ENCODE results near the gene PLCB1.

The PLCB1 gene

GRCh38 chr20:8601542-8601912 lies 469.5 kb downstream of the PLCB1 start:
- Histone ChIP-seq H3K9me3 (ENCODE audit: control insufficient read depth, low read length) (no peaks in the 10 kb centered on the region), H3K36me3 (ENCODE audit: control insufficient read depth, insufficient read depth, low read length) (no peaks in the 10 kb centered on the region), H3K27ac (ENCODE audit: low read depth, low read length, severe bottlenecking) (no peak overlapping the region), H3K4me3 (ENCODE audit: extremely low read depth, insufficient read depth, low read length, poor library complexity, severe bottlenecking) (no peak overlapping the region), H3K4me1 (ENCODE audit: control insufficient read depth, insufficient read depth, low read length, poor library complexity, severe bottlenecking) (no peaks in the 10 kb centered on the region)
- WGBS, 2 experiments (ENCODE audit: insufficient coverage in 2 of 2), result 83 to 90% methylated on average over 1 of the region's 1 CpG

DNA sequence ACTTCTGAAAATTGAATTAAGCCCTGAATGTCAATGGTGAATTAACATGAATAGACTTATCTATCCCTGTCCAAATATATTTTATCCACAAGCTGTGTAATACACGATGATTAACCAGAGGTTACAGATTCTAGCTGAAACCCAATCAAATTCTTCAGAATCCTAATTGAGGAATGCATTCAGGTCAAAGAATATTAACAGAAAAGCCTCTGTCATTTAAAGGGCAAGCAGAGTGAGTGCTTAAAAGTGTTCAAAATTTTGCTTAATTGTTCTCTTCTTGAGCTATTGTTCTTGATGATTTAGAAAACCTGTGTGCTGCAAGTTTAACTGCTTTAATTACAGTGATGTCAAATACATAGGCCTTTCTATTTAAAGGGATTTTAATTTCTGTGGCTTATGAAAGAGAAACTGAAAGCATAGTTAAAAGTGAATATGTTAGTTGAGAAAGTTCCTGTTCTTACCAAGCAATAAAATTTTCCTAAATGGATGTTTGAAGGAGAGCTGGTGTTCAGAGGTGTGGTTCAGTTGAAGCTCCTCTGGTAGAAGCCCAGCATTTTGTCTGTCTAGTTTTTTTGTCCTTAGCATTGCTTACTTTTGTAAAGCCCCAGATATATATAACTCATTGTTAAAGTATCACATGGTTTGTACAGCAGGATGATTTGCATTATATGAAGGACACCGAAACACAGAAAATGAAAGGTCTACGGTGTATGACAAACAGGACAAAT lies 470.5 kb downstream of the PLCB1 start:
- H3K27ac ChIP-seq (ENCODE audit: low read depth, low read length, severe bottlenecking), result no peak overlapping the region
- WGBS, 2 experiments (ENCODE audit: insufficient coverage in 2 of 2), result 100% methylated on average over 1 of the region's 3 CpGs
- no peaks in the 10 kb centered on the region for H3K4me1 ChIP-seq (ENCODE audit: control insufficient read depth, insufficient read depth, low read length, poor library complexity, severe bottlenecking)
- H3K9me3 ChIP-seq (ENCODE audit: control insufficient read depth, low read length), result no peaks in the 10 kb centered on the region
- no peak overlapping the region for H3K4me3 ChIP-seq (ENCODE audit: extremely low read depth, insufficient read depth, low read length, poor library complexity, severe bottlenecking)
- no peaks in the 10 kb centered on the region for H3K36me3 ChIP-seq (ENCODE audit: control insufficient read depth, insufficient read depth, low read length)

- H3K27ac ChIP-seq (ENCODE audit: low read depth, low read length, severe bottlenecking), result no peak overlapping the region
- no peaks in the 10 kb centered on the region for H3K4me1 ChIP-seq (ENCODE audit: control insufficient read depth, insufficient read depth, low read length, poor library complexity, severe bottlenecking)
- no CpG with 5 or more reads among the region's 1 CpG for WGBS, 2 experiments (ENCODE audit: insufficient coverage in 2 of 2)
- no peak overlapping the region for H3K4me3 ChIP-seq (ENCODE audit: extremely low read depth, insufficient read depth, low read length, poor library complexity, severe bottlenecking)
- H3K36me3 ChIP-seq (ENCODE audit: control insufficient read depth, insufficient read depth, low read length), result no peaks in the 10 kb centered on the region
- H3K9me3 ChIP-seq (ENCODE audit: control insufficient read depth, low read length), result no peaks in the 10 kb centered on the region
These were observed 476.4 kb downstream of the PLCB1 start for GRCh38 chr20:8608470-8608869.

GRCh38 chr20:8616792-8617191 lies 484.7 kb downstream of the PLCB1 start:
- H3K4me1 ChIP-seq (ENCODE audit: control insufficient read depth, insufficient read depth, low read length, poor library complexity, severe bottlenecking), result no peaks in the 10 kb centered on the region
- no peak overlapping the region for H3K4me3 ChIP-seq (ENCODE audit: extremely low read depth, insufficient read depth, low read length, poor library complexity, severe bottlenecking)
- H3K9me3 ChIP-seq (ENCODE audit: control insufficient read depth, low read length), result no peaks in the 10 kb centered on the region
- H3K36me3 ChIP-seq (ENCODE audit: control insufficient read depth, insufficient read depth, low read length), result no peaks in the 10 kb centered on the region
- no peak overlapping the region for H3K27ac ChIP-seq (ENCODE audit: low read depth, low read length, severe bottlenecking)

- WGBS, 2 experiments (ENCODE audit: insufficient coverage in 2 of 2), result 100% methylated on average over 1 to 2 of the region's 3 CpGs
- Histone ChIP-seq H3K4me3 (ENCODE audit: extremely low read depth, insufficient read depth, low read length, poor library complexity, severe bottlenecking) (no peak overlapping the region), H3K36me3 (ENCODE audit: control insufficient read depth, insufficient read depth, low read length) (no peaks in the 10 kb centered on the region)
These were observed 488.9 kb downstream of the PLCB1 start for GRCh38 chr20:8621001-8621400.

GRCh38 chr20:8624046-8624445 lies 492.0 kb downstream of the PLCB1 start:
- Histone ChIP-seq H3K36me3 (ENCODE audit: control insufficient read depth, insufficient read depth, low read length) (no peaks in the 10 kb centered on the region), H3K4me3 (ENCODE audit: extremely low read depth, insufficient read depth, low read length, poor library complexity, severe bottlenecking) (no peak overlapping the region), H3K9me3 (ENCODE audit: control insufficient read depth, low read length) (no peaks in the 10 kb centered on the region), H3K27ac (ENCODE audit: low read depth, low read length, severe bottlenecking) (no peak overlapping the region), H3K4me1 (ENCODE audit: control insufficient read depth, insufficient read depth, low read length, poor library complexity, severe bottlenecking) (no peaks in the 10 kb centered on the region)
- 100% methylated on average over 1 of the region's 3 CpGs for WGBS, 2 experiments (ENCODE audit: insufficient coverage in 2 of 2)

More at GRCh38 chr20:8621001-8621400, 488.9 kb downstream of the PLCB1 start:
- no peaks in the 10 kb centered on the region for H3K9me3 ChIP-seq (ENCODE audit: control insufficient read depth, low read length)
- H3K4me1 ChIP-seq (ENCODE audit: control insufficient read depth, insufficient read depth, low read length, poor library complexity, severe bottlenecking), result no peaks in the 10 kb centered on the region
- no peak overlapping the region for H3K27ac ChIP-seq (ENCODE audit: low read depth, low read length, severe bottlenecking)

GRCh38 chr20:8624616-8625015 lies 492.6 kb downstream of the PLCB1 start:
- Histone ChIP-seq H3K4me3 (ENCODE audit: extremely low read depth, insufficient read depth, low read length, poor library complexity, severe bottlenecking) (no peak overlapping the region), H3K4me1 (ENCODE audit: control insufficient read depth, insufficient read depth, low read length, poor library complexity, severe bottlenecking) (no peaks in the 10 kb centered on the region), H3K36me3 (ENCODE audit: control insufficient read depth, insufficient read depth, low read length) (no peaks in the 10 kb centered on the region), H3K27ac (ENCODE audit: low read depth, low read length, severe bottlenecking) (no peak overlapping the region), H3K9me3 (ENCODE audit: control insufficient read depth, low read length) (no peaks in the 10 kb centered on the region)

GRCh38 chr20:8627340-8628004 lies 495.4 kb downstream of the PLCB1 start:
- no peak overlapping the region for H3K27ac ChIP-seq (ENCODE audit: low read depth, low read length, severe bottlenecking)
- no peaks in the 10 kb centered on the region for H3K4me1 ChIP-seq (ENCODE audit: control insufficient read depth, insufficient read depth, low read length, poor library complexity, severe bottlenecking)
- no peaks in the 10 kb centered on the region for H3K9me3 ChIP-seq (ENCODE audit: control insufficient read depth, low read length)
- no peaks in the 10 kb centered on the region for H3K36me3 ChIP-seq (ENCODE audit: control insufficient read depth, insufficient read depth, low read length)
- WGBS, 2 experiments (ENCODE audit: insufficient coverage in 2 of 2), result 92 to 98% methylated on average over 4 of the region's 5 CpGs
- H3K4me3 ChIP-seq (ENCODE audit: extremely low read depth, insufficient read depth, low read length, poor library complexity, severe bottlenecking), result no peak overlapping the region

DNA sequence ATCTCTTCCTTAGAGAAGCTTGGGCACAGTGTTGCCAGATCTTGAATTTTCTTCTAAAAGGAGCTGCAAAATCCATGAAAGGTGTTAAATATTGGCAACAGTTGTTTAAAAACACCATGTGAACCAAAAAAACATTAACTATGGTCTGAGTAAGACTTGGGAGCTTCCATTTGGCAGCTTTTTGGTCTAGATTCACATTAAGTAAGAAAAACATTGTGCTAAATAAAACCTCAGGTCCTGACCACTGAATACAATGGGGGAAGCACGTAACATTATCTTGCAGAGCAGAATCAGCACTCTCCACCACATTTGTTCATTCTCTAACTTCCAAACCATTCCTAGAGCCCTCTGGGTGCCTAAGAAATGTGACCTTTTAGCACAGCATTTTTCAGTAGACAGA lies 499.2 kb downstream of the PLCB1 start:
- Histone ChIP-seq H3K27ac (ENCODE audit: low read depth, low read length, severe bottlenecking) (no peak overlapping the region), H3K4me3 (ENCODE audit: extremely low read depth, insufficient read depth, low read length, poor library complexity, severe bottlenecking) (no peak overlapping the region), H3K9me3 (ENCODE audit: control insufficient read depth, low read length) (no peaks in the 10 kb centered on the region), H3K4me1 (ENCODE audit: control insufficient read depth, insufficient read depth, low read length, poor library complexity, severe bottlenecking) (no peaks in the 10 kb centered on the region), H3K36me3 (ENCODE audit: control insufficient read depth, insufficient read depth, low read length) (no peaks in the 10 kb centered on the region)
- no CpG with 5 or more reads among the region's 1 CpG for whole genome bisulfite sequencing, 2 experiments (ENCODE audit: insufficient coverage in 2 of 2)

GRCh38 chr20:8633366-8633765 lies 501.3 kb downstream of the PLCB1 start:
- Histone ChIP-seq H3K36me3 (ENCODE audit: control insufficient read depth, insufficient read depth, low read length) (no peaks in the 10 kb centered on the region), H3K9me3 (ENCODE audit: control insufficient read depth, low read length) (no peaks in the 10 kb centered on the region), H3K27ac (ENCODE audit: low read depth, low read length, severe bottlenecking) (no peak overlapping the region), H3K4me3 (ENCODE audit: extremely low read depth, insufficient read depth, low read length, poor library complexity, severe bottlenecking) (no peak overlapping the region), H3K4me1 (ENCODE audit: control insufficient read depth, insufficient read depth, low read length, poor library complexity, severe bottlenecking) (no peaks in the 10 kb centered on the region)
- 80 to 100% methylated on average over 1 of the region's 1 CpG for WGBS, 2 experiments (ENCODE audit: insufficient coverage in 2 of 2)

- no peaks in the 10 kb centered on the region for H3K4me1 ChIP-seq (ENCODE audit: control insufficient read depth, insufficient read depth, low read length, poor library complexity, severe bottlenecking)
- no peaks in the 10 kb centered on the region for H3K9me3 ChIP-seq (ENCODE audit: control insufficient read depth, low read length)
- 83 to 86% methylated on average over 3 to 4 of the region's 4 CpGs for WGBS, 2 experiments (ENCODE audit: insufficient coverage in 2 of 2)
- H3K36me3 ChIP-seq (ENCODE audit: control insufficient read depth, insufficient read depth, low read length), result no peaks in the 10 kb centered on the region
- no peak overlapping the region for H3K27ac ChIP-seq (ENCODE audit: low read depth, low read length, severe bottlenecking)
- no peak overlapping the region for H3K4me3 ChIP-seq (ENCODE audit: extremely low read depth, insufficient read depth, low read length, poor library complexity, severe bottlenecking)
These were observed 503.0 kb downstream of the PLCB1 start for GRCh38 chr20:8635048-8635572.
